Measurements from ENCODE around the gene ETV5.

DNA sequence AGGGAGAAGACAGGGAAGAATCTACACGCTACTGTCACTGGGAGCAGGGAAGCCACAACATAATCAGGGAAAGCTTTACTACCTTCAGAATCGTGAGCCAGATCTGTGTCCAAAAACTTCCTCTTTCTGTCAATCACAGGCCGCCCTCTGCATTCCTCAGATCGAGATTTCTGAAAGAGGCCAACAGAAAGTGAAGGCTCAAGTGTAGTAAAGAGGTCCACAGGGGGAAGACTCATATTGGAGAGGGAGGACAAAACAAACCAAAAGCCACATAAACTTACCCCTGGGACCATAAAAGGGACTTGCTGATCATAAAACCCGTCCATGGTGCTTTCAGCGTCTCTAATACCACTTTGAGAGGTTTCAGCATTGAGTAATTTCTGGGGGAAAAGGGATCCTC lies 3.3 kb downstream of the ETV5 start:
- TF ChIP-seq, protein P1, sequence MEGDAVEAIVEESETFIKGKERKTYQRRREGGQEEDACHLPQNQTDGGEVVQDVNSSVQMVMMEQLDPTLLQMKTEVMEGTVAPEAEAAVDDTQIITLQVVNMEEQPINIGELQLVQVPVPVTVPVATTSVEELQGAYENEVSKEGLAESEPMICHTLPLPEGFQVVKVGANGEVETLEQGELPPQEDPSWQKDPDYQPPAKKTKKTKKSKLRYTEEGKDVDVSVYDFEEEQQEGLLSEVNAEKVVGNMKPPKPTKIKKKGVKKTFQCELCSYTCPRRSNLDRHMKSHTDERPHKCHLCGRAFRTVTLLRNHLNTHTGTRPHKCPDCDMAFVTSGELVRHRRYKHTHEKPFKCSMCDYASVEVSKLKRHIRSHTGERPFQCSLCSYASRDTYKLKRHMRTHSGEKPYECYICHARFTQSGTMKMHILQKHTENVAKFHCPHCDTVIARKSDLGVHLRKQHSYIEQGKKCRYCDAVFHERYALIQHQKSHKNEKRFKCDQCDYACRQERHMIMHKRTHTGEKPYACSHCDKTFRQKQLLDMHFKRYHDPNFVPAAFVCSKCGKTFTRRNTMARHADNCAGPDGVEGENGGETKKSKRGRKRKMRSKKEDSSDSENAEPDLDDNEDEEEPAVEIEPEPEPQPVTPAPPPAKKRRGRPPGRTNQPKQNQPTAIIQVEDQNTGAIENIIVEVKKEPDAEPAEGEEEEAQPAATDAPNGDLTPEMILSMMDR (IDR thresholded peaks at IDR 0.05): no peak
- TF ChIP-seq POLR2A (IDR thresholded peaks at IDR 0.05): no peak

Measured in uterus (tissue), 2 donors.